Measurements from ENCODE around the gene TSGA10IP.

- TF ChIP-seq EZH2 (IDR thresholded peaks at IDR 0.05; ENCODE audit: low read depth) (no peak), CTCF (conservative IDR thresholded peaks at IDR 0.05) (no peak)
These were observed 37.7 kb downstream of the TSGA10IP start for GRCh38 chr11:65982824-65983588.

Data from PC-9 (cell line).